Right atrium auricular region (tissue), 2 donors: ENCODE results near the gene FCER2. TPM values are rescaled to one million over a fixed set of nuclear protein-coding genes. Genes with fewer than 3 reads are reported as not detected.

Experiments
- DNase-seq: peaks from one replicate; pipeline ENCODE4 v3.0.0-alpha.2; 2019; ENCODE audit warnings: low spot score
- H3K27ac ChIP-seq, 2 donors: fragments of 200-600 bp; sonication (generic); 1 replicate in 1 of 2; 2 replicates in 1 of 2; pipeline ENCODE4 v1.5.1; 2016 to 2019
- H3K27me3 ChIP-seq, 2 donors: fragments of 200-600 bp; sonication (generic); one replicate each; pipeline versions ENCODE4 v1.5.1 to v1.6.0; 2017 to 2019
- H3K36me3 ChIP-seq: fragments of 200-600 bp; sonication (generic); one replicate; pipeline ENCODE4 v1.5.1; 2016
- H3K4me1 ChIP-seq, 2 donors: fragments of 200-600 bp; sonication (generic); one replicate each; pipeline versions ENCODE4 v1.5.1 to v1.6.0; 2017 to 2019
- H3K4me3 ChIP-seq, 2 donors: fragments of 200-600 bp; sonication (generic); 1 replicate in 1 of 2; 2 replicates in 1 of 2; pipeline ENCODE4 v1.5.1; 2017 to 2019; ENCODE audit warnings: mild to moderate bottlenecking in 1 of 2, moderate library complexity in 1 of 2
- H3K9me3 ChIP-seq, 2 donors: fragments of 200-600 bp; sonication (generic); one replicate each; pipeline ENCODE4 v1.5.1; 2019
- total RNA-seq, 2 donors: library from RNA; depleted of rRNA; stranded (reverse); fragments of >200 nt; gene quantifications; one replicate each; pipeline ENCODE4 v1.1.0, GENCODE V29; 2016
- TF ChIP-seq, protein P1 (sequence below), 2 donors: fragments of 200-600 bp; sonication (generic); IDR thresholded peaks; one replicate each; pipeline ENCODE4 v1.5.1; 2019; ENCODE audit warnings: antibody characterized with exemption in 2 of 2

Gene FCER2
- total RNA-seq, 2 donors from 2014 or later: not detected

DNA sequence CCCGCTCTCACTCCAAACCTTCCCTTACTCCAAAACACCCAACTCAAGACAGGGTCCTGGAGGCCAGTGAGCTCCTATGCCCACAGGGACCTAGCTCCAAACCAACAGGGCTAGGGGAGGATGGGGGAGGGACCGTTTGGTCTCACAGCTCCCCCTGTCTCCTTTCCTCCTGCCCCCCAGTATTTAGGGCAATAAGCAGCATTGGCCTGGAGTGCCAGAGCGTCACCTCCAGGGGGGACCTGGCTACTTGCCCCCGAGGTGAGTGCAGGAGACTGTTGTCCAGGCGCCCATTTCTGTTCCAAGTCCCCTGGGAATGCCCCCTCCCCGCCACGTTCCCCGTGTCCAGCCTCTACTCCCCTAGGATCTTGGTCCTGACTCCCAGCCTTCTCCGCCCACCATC, 32.3 kb downstream of the FCER2 start:
- Histone ChIP-seq H3K4me1 (no peaks in the 10 kb centered on the region), H3K4me3 (no peak overlapping the region), H3K36me3 (no peaks in the 10 kb centered on the region), H3K27ac (no peak overlapping the region), H3K9me3 (peaks cover 0 to 4% of the 10 kb centered on the region in 2 donors), H3K27me3 (no peaks in the 10 kb centered on the region)
- TF ChIP-seq, protein P1, sequence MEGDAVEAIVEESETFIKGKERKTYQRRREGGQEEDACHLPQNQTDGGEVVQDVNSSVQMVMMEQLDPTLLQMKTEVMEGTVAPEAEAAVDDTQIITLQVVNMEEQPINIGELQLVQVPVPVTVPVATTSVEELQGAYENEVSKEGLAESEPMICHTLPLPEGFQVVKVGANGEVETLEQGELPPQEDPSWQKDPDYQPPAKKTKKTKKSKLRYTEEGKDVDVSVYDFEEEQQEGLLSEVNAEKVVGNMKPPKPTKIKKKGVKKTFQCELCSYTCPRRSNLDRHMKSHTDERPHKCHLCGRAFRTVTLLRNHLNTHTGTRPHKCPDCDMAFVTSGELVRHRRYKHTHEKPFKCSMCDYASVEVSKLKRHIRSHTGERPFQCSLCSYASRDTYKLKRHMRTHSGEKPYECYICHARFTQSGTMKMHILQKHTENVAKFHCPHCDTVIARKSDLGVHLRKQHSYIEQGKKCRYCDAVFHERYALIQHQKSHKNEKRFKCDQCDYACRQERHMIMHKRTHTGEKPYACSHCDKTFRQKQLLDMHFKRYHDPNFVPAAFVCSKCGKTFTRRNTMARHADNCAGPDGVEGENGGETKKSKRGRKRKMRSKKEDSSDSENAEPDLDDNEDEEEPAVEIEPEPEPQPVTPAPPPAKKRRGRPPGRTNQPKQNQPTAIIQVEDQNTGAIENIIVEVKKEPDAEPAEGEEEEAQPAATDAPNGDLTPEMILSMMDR (IDR thresholded peaks at IDR 0.05): no peak
- DNase-seq: no peak

DNA sequence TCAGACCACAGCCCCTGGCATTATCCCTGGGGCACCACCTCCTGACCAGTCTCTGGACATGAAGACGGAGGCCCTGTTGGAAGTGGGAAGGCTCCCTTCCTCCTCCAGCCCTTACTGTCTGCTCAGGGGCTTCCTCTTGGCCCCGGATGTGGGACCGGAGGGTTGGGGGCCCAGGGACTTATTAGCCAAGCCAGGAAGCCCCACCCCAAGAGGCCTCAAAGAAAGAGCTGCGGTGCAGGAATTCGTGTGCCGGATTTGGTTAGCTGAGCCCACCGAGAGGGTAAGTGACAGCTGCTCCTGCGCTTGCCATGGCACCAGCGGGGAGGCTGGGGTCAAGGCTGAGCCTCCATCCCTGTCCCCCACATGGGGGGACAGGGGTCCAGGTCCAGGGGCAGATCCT, 33.1 kb downstream of the FCER2 start, which contains the start of gene RETN:
RETN (plus strand) TSS at position 208 of the 400 bp plus-strand sequence. CDS start 278 bp downstream, outside the sequence.
- Histone ChIP-seq H3K4me3 (no peak within 1 kb of the TSS), H3K27me3 (no peaks in the 10 kb centered on the region), H3K9me3 (peaks cover 0 to 1% of the 10 kb centered on the region in 2 donors), H3K36me3 (no peaks in the 10 kb centered on the region), H3K27ac (no peak within 1 kb of the TSS), H3K4me1 (no peaks in the 10 kb centered on the region)
- TF ChIP-seq, protein P1 (IDR thresholded peaks at IDR 0.05): no peak
- no peak for DNase-seq

DNA sequence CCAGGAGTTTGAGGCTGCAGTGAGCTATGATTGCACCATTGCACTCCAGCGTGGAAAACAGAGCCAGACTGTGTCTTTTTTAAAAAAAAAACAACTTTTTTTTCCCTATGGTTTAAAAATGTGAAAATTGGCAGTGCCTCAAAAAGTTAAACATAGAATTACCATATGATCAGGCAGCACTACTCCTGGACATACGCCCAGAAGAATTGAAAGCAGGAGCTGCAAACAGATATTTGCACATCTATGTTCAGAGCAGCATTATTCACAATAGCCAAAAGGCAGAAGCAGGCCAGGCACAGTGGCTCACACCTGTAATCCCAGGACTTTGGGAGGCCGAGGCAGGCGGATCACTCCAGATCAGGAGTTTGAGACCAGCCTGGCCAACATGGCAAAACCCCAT, 36.9 kb downstream of the FCER2 start:
- Histone ChIP-seq H3K36me3 (no peaks in the 10 kb centered on the region), H3K27ac (no peak overlapping the region), H3K4me3 (no peak overlapping the region), H3K27me3 (no peaks in the 10 kb centered on the region), H3K4me1 (no peaks in the 10 kb centered on the region), H3K9me3 (no peaks in the 10 kb centered on the region)
- no peak for DNase-seq
- TF ChIP-seq, protein P1 (IDR thresholded peaks at IDR 0.05): no peak

DNA sequence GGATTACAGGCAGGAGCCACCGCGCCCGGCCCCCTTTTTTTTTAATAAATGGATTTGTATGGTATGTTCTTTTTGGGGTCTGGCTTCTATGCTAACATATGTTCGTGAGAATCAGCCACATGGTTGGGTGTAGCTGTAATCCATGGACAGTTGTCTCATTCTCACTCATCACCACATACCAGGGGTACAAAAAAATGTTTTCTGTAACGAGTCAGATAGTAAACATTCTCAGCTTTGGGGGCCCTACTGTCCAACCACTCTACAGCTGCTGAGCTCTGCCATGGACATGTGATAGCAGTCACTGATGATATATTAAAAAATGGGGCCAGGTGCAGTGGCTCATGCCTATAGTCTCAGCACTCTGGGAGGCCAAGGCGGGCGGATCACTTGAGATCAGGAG, 38.2 kb downstream of the FCER2 start:
- H3K4me1 ChIP-seq: no peaks in the 10 kb centered on the region
- TF ChIP-seq, protein P1 (IDR thresholded peaks at IDR 0.05): no peak
- H3K27ac ChIP-seq: no peak overlapping the region
- H3K27me3 ChIP-seq: no peaks in the 10 kb centered on the region
- no peak for DNase-seq
- H3K36me3 ChIP-seq: no peaks in the 10 kb centered on the region
- H3K4me3 ChIP-seq: no peak overlapping the region
- no peaks in the 10 kb centered on the region for H3K9me3 ChIP-seq

DNA sequence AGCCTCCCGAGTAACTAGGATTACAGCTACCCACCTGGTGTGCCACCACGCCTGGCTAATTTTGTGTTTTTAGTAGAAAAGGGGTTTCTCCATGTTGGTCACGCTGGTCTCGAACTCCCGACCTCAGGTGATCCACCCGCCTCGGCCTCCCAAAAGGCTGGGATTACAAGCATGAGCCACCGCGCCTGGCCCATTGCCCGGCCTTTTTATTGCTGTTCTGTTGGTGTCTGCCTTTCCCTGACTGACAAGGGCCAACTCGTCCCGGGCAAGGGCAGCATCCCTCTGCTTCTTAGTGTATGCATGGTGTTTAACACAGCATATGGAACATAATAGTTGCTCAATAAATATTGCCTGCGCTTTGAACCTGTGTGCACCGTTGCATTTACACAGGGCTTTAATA, 39.3 kb downstream of the FCER2 start:
- Histone ChIP-seq H3K27me3 (no peaks in the 10 kb centered on the region), H3K4me3 (no peak overlapping the region), H3K4me1 (no peaks in the 10 kb centered on the region), H3K27ac (no peak overlapping the region), H3K9me3 (no peaks in the 10 kb centered on the region), H3K36me3 (no peaks in the 10 kb centered on the region)
- TF ChIP-seq, protein P1 (IDR thresholded peaks at IDR 0.05): no peak
- DNase-seq: no peak
